ENCODE measurements around the gene NDUFB6.

The NDUFB6 gene

GRCh38 chr9:32596096-32596865 lies 23.3 kb upstream of the NDUFB6 start:
- no peak for TF ChIP-seq CTCF (IDR thresholded peaks at IDR 0.05; ENCODE audit: low read depth, low read length)
- DNase-seq (ENCODE audit: low read depth in 2 of 2) = no peak
- no peak overlapping the region for H3K4me3 ChIP-seq (replicated peaks in 1 of 2; ENCODE audit: low read depth in 2 of 2, low read length in 2 of 2)

- DNase-seq (ENCODE audit: low read depth in 2 of 2) = peak in 1 of 2 donors; percentile 9
- H3K4me3 ChIP-seq (replicated peaks in 1 of 2; ENCODE audit: low read depth in 2 of 2, low read length in 2 of 2) = no peak overlapping the region
- TF ChIP-seq CTCF (IDR thresholded peaks at IDR 0.05; ENCODE audit: low read depth, low read length) = no peak
Measured at GRCh38 chr9:32590898-32591297, 17.9 kb upstream of the NDUFB6 start.

- no peak for TF ChIP-seq CTCF (IDR thresholded peaks at IDR 0.05; ENCODE audit: low read depth, low read length)
- no peak overlapping the region for H3K4me3 ChIP-seq (replicated peaks in 1 of 2; ENCODE audit: low read depth in 2 of 2, low read length in 2 of 2)
- no peak for DNase-seq (ENCODE audit: low read depth in 2 of 2)
Measured at GRCh38 chr9:32590476-32590875, 17.5 kb upstream of the NDUFB6 start.

GRCh38 chr9:32589083-32589723 lies 16.2 kb upstream of the NDUFB6 start:
- H3K4me3 ChIP-seq (replicated peaks in 1 of 2; ENCODE audit: low read depth in 2 of 2, low read length in 2 of 2) = no peak overlapping the region
- peak; percentile 72 to 74 for DNase-seq (ENCODE audit: low read depth in 2 of 2)
- TF ChIP-seq CTCF (IDR thresholded peaks at IDR 0.05; ENCODE audit: low read depth, low read length) = peak; percentile 63

- no peak overlapping the region for H3K4me3 ChIP-seq (replicated peaks in 1 of 2; ENCODE audit: low read depth in 2 of 2, low read length in 2 of 2)
- no peak for TF ChIP-seq CTCF (IDR thresholded peaks at IDR 0.05; ENCODE audit: low read depth, low read length)
- DNase-seq (ENCODE audit: low read depth in 2 of 2) = peak in 1 of 2 donors; percentile 28
Measured at GRCh38 chr9:32587901-32588300, 14.9 kb upstream of the NDUFB6 start.

GRCh38 chr9:32584784-32585183 lies 11.8 kb upstream of the NDUFB6 start:
- DNase-seq (ENCODE audit: low read depth in 2 of 2) = peak in 1 of 2 donors; percentile 49
- no peak overlapping the region for H3K4me3 ChIP-seq (replicated peaks in 1 of 2; ENCODE audit: low read depth in 2 of 2, low read length in 2 of 2)
- no peak for TF ChIP-seq CTCF (IDR thresholded peaks at IDR 0.05; ENCODE audit: low read depth, low read length)

Measured in cardiac fibroblast (primary cell).